HepG2 (cell line): ENCODE data around the gene AUNIP. TPM values are rescaled to one million over a fixed set of nuclear protein-coding genes. Genes with fewer than 3 reads are reported as not detected.

Source experiments
- CHD4 ChIP-seq: fragments of 200-600 bp; sonication (generic); IDR thresholded peaks from 2 replicates; pipeline ENCODE4 v1.7.0; 2017; ENCODE audit warnings: mild to moderate bottlenecking, low read length, borderline replicate concordance
- FOSL2 ChIP-seq: sonication (generic); formaldehyde crosslinking; IDR thresholded peaks from 2 replicates; pipeline ENCODE4 v1.4.0; 2020; ENCODE audit warnings: missing genetic modification reagents
- HNF4A ChIP-seq: sonication (generic); formaldehyde crosslinking; IDR thresholded peaks from 2 replicates; pipeline ENCODE4 v1.4.0; 2020; ENCODE audit warnings: missing genetic modification reagents
- KAT8 ChIP-seq: IDR thresholded peaks from 2 replicates; pipeline ENCODE4 v1.6.1; 2016; ENCODE audit warnings: missing genetic modification reagents, missing compliant biosample characterization
- KMT2B ChIP-seq: IDR thresholded peaks from 2 replicates; pipeline ENCODE4 v1.6.1; 2016; ENCODE audit warnings: missing genetic modification reagents, missing compliant biosample characterization
- MAFF ChIP-seq: IDR thresholded peaks from 2 replicates; pipeline ENCODE4 v1.6.1; 2011; ENCODE audit warnings: low read depth, low read length, improper control_type of control experiment
- MBNL3 ChIP-seq: fragments of 250-450 bp; sonication (Bioruptor Pico); conservative IDR thresholded peaks from 2 replicates; pipeline ENCODE4 v1.8.0; 2022; ENCODE audit warnings: mild to moderate bottlenecking, inconsistent platforms
- MEIS1 ChIP-seq: sonication (generic); formaldehyde crosslinking; IDR thresholded peaks from 2 replicates; pipeline ENCODE4 v1.9.0; 2021; ENCODE audit warnings: mild to moderate bottlenecking, missing genetic modification reagents, moderate library complexity, borderline replicate concordance
- NFATC3 ChIP-seq: sonication (generic); formaldehyde crosslinking; IDR thresholded peaks from 2 replicates; pipeline ENCODE4 v1.5.1; 2020; ENCODE audit warnings: mild to moderate bottlenecking, missing genetic modification reagents
- RFX1 ChIP-seq: fragments of 450-650 bp; IDR thresholded peaks from 2 replicates; pipeline ENCODE4 v1.6.1; 2017
- SMC3 ChIP-seq: IDR thresholded peaks from 2 replicates; pipeline ENCODE4 v1.6.1; 2011; ENCODE audit warnings: low read length, improper control_type of control experiment
- SNRNP70 ChIP-seq: fragments of 200-400 bp; formaldehyde crosslinking; IDR thresholded peaks from 2 replicates; pipeline ENCODE4 v1.6.1; 2017; ENCODE audit warnings: mild to moderate bottlenecking, low read depth, low read length, moderate library complexity
- TARDBP ChIP-seq: sonication (generic); formaldehyde crosslinking; IDR thresholded peaks from 2 replicates; pipeline ENCODE4 v1.8.0; 2022; ENCODE audit warnings: mild to moderate bottlenecking, missing genetic modification reagents
- YEATS4 ChIP-seq: sonication (generic); formaldehyde crosslinking; IDR thresholded peaks from 2 replicates; pipeline ENCODE4 v1.4.0; 2020; ENCODE audit warnings: missing genetic modification reagents, borderline replicate concordance
- ZBTB1 ChIP-seq: sonication (generic); formaldehyde crosslinking; IDR thresholded peaks from 2 replicates; pipeline ENCODE4 v1.4.0; 2020; ENCODE audit warnings: missing genetic modification reagents, borderline replicate concordance
- ZMYM3 ChIP-seq: sonication (generic); formaldehyde crosslinking; IDR thresholded peaks from 2 replicates; pipeline ENCODE4 v1.5.1; 2020; ENCODE audit warnings: mild to moderate bottlenecking, missing genetic modification reagents
- ZNF232 ChIP-seq: sonication (generic); formaldehyde crosslinking; IDR thresholded peaks from 2 replicates; pipeline ENCODE4 v1.4.0; 2020; ENCODE audit warnings: missing genetic modification reagents, borderline replicate concordance
- ZNF468 ChIP-seq: sonication (generic); formaldehyde crosslinking; IDR thresholded peaks from 2 replicates; pipeline ENCODE4 v1.8.0; 2022; ENCODE audit warnings: mild to moderate bottlenecking, moderate library complexity, missing genetic modification reagents
- ZNF557 ChIP-seq: sonication (generic); formaldehyde crosslinking; IDR thresholded peaks from 2 replicates; pipeline ENCODE4 v1.4.0; 2020; ENCODE audit warnings: missing genetic modification reagents
- ZNF780A ChIP-seq: sonication (generic); formaldehyde crosslinking; IDR thresholded peaks from 2 replicates; pipeline ENCODE4 v1.8.0; 2022; ENCODE audit warnings: mild to moderate bottlenecking, missing genetic modification reagents, moderate library complexity
- polyA plus RNA-seq, 8 experiments: library from polyadenylated mRNA; depleted of rRNA in 3 of 8; stranded (reverse) in 7 of 8; unstranded in 1 of 8; fragments of >200 nt; fragmentation: Illumina TruSeq in 4 of 8; extraction: Trizol in 4 of 8; gene quantifications; 2 replicates each; pipeline versions ENCODE4 v1.2.1 to v1.2.3, GENCODE V29; 2011 to 2016; ENCODE audit warnings: low read depth in 4 of 8, missing spikeins in 1 of 8, mixed read lengths in 1 of 8; ENCODE audit not compliant: insufficient read depth in 1 of 8
- total RNA-seq, 5 experiments: library from RNA; depleted of rRNA; stranded (reverse); fragments of >200 nt; fragmentation: Illumina TruSeq; extraction: Trizol; gene quantifications; 2 replicates each; pipeline ENCODE4 v1.2.3, GENCODE V29; 2016; ENCODE audit warnings: low read depth in 1 of 5
- TF ChIP-seq, protein P1 (sequence below): sonication (generic); formaldehyde crosslinking; IDR thresholded peaks from 2 replicates; pipeline ENCODE4 v1.9.0; 2021; ENCODE audit warnings: missing genetic modification reagents, mild to moderate bottlenecking, borderline replicate concordance
- TF ChIP-seq, protein P2 (sequence below): IDR thresholded peaks from 2 replicates; pipeline ENCODE4 v1.6.1; 2016; ENCODE audit warnings: missing genetic modification reagents, missing compliant biosample characterization
- TF ChIP-seq, protein P3 (sequence below): sonication (generic); formaldehyde crosslinking; IDR thresholded peaks from 2 replicates; pipeline ENCODE4 v1.5.0; 2020; ENCODE audit warnings: missing genetic modification reagents, mild to moderate bottlenecking, borderline replicate concordance
- TF ChIP-seq, protein P4 (sequence below): sonication (generic); formaldehyde crosslinking; IDR thresholded peaks from 2 replicates; pipeline ENCODE4 v1.5.1; 2020; ENCODE audit warnings: missing genetic modification reagents, mild to moderate bottlenecking, borderline replicate concordance
- TF ChIP-seq, protein P5 (sequence below): sonication (generic); formaldehyde crosslinking; IDR thresholded peaks from 2 replicates; pipeline ENCODE4 v1.4.0; 2020; ENCODE audit warnings: missing genetic modification reagents, borderline replicate concordance

AUNIP gene
- total and polyA plus RNA-seq, 2 of the 13 experiments (the other 11 are each of a cell fraction or from before 2014, with no cell fraction given): 3.8 to 12.3 TPM

DNA sequence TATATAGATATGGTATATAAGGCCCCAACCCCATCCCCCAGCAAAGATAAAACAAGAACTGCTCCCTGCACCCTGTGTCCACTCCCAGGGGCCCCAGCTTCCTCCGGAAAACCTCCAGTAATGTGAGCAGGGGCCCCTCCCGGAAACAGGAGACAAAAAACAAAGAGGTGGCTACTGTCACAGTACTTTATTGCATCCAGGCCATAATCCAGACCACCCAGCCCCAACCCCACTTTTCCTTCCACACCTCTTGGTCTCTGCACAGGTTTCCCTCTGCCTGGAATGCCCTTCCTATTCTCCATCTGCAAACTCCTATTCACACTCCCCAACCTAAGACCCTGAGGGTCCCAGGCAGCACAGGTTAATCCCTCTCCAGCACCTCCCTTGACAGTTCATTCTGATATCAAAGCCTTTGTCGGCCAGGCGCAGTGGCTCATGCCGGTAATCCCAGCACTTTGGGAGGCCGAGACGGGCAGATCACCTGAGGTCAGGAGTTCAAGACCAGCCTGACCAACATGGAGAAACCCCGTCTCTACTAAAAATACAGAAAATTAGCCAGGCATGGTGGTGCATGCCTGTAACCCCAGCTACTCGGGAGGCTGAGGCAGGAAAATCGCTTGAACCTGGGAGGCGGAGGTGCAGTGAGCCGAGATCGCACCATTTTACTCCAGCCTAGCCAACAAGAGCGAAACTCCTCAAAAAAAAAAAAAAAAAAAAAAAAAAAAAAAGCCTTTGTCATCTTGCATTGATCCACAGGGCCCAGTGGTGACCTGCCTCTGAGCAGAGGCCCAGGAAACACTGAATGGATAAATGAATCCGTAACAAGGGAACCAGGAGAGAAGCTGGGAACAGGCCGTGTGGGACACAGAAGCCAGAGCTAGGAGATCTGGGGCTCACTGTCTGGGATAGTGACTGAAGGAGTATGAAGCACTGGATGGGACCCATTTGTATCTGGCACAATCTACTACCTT is 2.3 kb upstream of the AUNIP start (continued):
- TF ChIP-seq SNRNP70 (no peak), KMT2B (CRISPR knock-in tag) (no peak), ZBTB1 (no peak), RFX1 (no peak), MEIS1 (no peak), TARDBP (CRISPR knock-in tag) (peak; percentile 51; the same call in 1 of the 2 replicates), ZNF780A (no peak), MBNL3 (no peak), HNF4A (CRISPR knock-in tag) (peak; percentile 75), ZNF468 (CRISPR knock-in tag) (no peak), SMC3 (no peak), ZNF557 (CRISPR knock-in tag) (no peak), KAT8 (no peak), FOSL2 (CRISPR knock-in tag) (peak; percentile 93), YEATS4 (CRISPR knock-in tag) (no peak; the same call in 1 of the 2 replicates), CHD4 (no peak; the same call in 1 of the 2 replicates), MAFF (no peak), ZNF232 (CRISPR knock-in tag) (no peak), ZMYM3 (CRISPR knock-in tag) (peak; percentile 50; the same call in 1 of the 2 replicates), NFATC3 (CRISPR knock-in tag) (no peak)
- TF ChIP-seq, protein P1, sequence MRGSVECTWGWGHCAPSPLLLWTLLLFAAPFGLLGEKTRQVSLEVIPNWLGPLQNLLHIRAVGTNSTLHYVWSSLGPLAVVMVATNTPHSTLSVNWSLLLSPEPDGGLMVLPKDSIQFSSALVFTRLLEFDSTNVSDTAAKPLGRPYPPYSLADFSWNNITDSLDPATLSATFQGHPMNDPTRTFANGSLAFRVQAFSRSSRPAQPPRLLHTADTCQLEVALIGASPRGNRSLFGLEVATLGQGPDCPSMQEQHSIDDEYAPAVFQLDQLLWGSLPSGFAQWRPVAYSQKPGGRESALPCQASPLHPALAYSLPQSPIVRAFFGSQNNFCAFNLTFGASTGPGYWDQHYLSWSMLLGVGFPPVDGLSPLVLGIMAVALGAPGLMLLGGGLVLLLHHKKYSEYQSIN: no peak
- TF ChIP-seq, protein P2, sequence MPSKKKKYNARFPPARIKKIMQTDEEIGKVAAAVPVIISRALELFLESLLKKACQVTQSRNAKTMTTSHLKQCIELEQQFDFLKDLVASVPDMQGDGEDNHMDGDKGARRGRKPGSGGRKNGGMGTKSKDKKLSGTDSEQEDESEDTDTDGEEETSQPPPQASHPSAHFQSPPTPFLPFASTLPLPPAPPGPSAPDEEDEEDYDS (CRISPR knock-in tag): no peak
- TF ChIP-seq, protein P3, sequence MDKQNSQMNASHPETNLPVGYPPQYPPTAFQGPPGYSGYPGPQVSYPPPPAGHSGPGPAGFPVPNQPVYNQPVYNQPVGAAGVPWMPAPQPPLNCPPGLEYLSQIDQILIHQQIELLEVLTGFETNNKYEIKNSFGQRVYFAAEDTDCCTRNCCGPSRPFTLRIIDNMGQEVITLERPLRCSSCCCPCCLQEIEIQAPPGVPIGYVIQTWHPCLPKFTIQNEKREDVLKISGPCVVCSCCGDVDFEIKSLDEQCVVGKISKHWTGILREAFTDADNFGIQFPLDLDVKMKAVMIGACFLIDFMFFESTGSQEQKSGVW (CRISPR knock-in tag): no peak
- TF ChIP-seq, protein P4, sequence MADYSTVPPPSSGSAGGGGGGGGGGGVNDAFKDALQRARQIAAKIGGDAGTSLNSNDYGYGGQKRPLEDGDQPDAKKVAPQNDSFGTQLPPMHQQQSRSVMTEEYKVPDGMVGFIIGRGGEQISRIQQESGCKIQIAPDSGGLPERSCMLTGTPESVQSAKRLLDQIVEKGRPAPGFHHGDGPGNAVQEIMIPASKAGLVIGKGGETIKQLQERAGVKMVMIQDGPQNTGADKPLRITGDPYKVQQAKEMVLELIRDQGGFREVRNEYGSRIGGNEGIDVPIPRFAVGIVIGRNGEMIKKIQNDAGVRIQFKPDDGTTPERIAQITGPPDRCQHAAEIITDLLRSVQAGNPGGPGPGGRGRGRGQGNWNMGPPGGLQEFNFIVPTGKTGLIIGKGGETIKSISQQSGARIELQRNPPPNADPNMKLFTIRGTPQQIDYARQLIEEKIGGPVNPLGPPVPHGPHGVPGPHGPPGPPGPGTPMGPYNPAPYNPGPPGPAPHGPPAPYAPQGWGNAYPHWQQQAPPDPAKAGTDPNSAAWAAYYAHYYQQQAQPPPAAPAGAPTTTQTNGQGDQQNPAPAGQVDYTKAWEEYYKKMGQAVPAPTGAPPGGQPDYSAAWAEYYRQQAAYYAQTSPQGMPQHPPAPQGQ: no peak
- TF ChIP-seq, protein P5, sequence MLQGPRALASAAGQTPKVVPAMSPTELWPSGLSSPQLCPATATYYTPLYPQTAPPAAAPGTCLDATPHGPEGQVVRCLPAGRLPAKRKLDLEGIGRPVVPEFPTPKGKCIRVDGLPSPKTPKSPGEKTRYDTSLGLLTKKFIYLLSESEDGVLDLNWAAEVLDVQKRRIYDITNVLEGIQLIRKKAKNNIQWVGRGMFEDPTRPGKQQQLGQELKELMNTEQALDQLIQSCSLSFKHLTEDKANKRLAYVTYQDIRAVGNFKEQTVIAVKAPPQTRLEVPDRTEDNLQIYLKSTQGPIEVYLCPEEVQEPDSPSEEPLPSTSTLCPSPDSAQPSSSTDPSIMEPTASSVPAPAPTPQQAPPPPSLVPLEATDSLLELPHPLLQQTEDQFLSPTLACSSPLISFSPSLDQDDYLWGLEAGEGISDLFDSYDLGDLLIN: no peak
